ENCODE results near the gene SPDYE2B. TPM values are rescaled to one million over a fixed set of nuclear protein-coding genes. Genes with fewer than 3 reads are reported as not detected.
"Not testable (repeated sequence)": the region's sequence is repeated elsewhere in the genome, so short reads cannot be mapped to it uniquely, and the experiment has no call there.

Gene SPDYE2B
- not detected in 3 replicates for polyA plus RNA-seq
- not detected for polyA plus RNA-seq (2011; ENCODE audit: low read depth)
- polyA plus RNA-seq (2011; cell fraction: cytosol; rRNA removed): not detected in 2 replicates
- not detected in 2 replicates for polyA plus RNA-seq (2011; cell fraction: nucleus; rRNA removed)
- 0.28 and 0.90 TPM in 2 replicates for polyA plus RNA-seq (2012; ENCODE audit: low replicate concordance)
- not detected in 3 replicates for polyA minus RNA-seq
- not detected for polyA minus RNA-seq (2011; cell fraction: cytosol; rRNA and poly(A)+ RNA removed)
- polyA minus RNA-seq (2011; cell fraction: nucleus; rRNA and poly(A)+ RNA removed): not detected in 2 replicates

- H3K4me2 ChIP-seq (ENCODE audit: control insufficient read depth, extremely low read depth, insufficient read depth, low read depth, low read length); H2AFZ ChIP-seq (ENCODE audit: control insufficient read depth, low read length); H3K9me3 ChIP-seq (ENCODE audit: control insufficient read depth, low read depth, low read length); H3K27me3 ChIP-seq (ENCODE audit: control insufficient read depth, extremely low read depth, insufficient read depth, low read length); DNase-seq (ENCODE audit: low read depth, low spot score); H3K27ac ChIP-seq (ENCODE audit: control insufficient read depth, insufficient read depth, low read length); FAIRE-seq; H3K9me1 ChIP-seq (ENCODE audit: control insufficient read depth, extremely low read depth, insufficient read depth, low read length); H4K20me1 ChIP-seq (ENCODE audit: control insufficient read depth, extremely low read depth, insufficient read depth, low read length); dilution Hi-C loops (cut with MboI; ENCODE audit: extremely low pct_ligation_motif_present, low sequenced_read_pairs); H3K4me3 ChIP-seq (ENCODE audit: control insufficient read depth in 2 of 3, extremely low read depth in 1 of 3, insufficient read depth in 2 of 3, low read depth in 1 of 3, low read length in 3 of 3); H3K9ac ChIP-seq (ENCODE audit: control insufficient read depth, extremely low read depth, insufficient read depth, low read length); H3K4me1 ChIP-seq (ENCODE audit: control insufficient read depth, extremely low read depth, insufficient read depth, low read length); H3K79me2 ChIP-seq (ENCODE audit: control insufficient read depth, insufficient read depth, low read length); H3K36me3 ChIP-seq (ENCODE audit: control insufficient read depth in 2 of 2, extremely low read depth in 1 of 2, insufficient read depth in 2 of 2, low read length in 2 of 2): not testable (repeated sequence)
These were observed at the start of gene SPDYE2B for GRCh38 chr7:102649924-102650323. SPDYE2B (plus strand) TSS chr7:102650319; CDS start chr7:102652349, 2,030 bp downstream.

- H3K4me2 ChIP-seq (ENCODE audit: control insufficient read depth, extremely low read depth, insufficient read depth, low read depth, low read length); H3K79me2 ChIP-seq (ENCODE audit: control insufficient read depth, insufficient read depth, low read length); H2AFZ ChIP-seq (ENCODE audit: control insufficient read depth, low read length); H3K9me1 ChIP-seq (ENCODE audit: control insufficient read depth, extremely low read depth, insufficient read depth, low read length); H3K9ac ChIP-seq (ENCODE audit: control insufficient read depth, extremely low read depth, insufficient read depth, low read length); H3K27me3 ChIP-seq (ENCODE audit: control insufficient read depth, extremely low read depth, insufficient read depth, low read length); H3K4me1 ChIP-seq (ENCODE audit: control insufficient read depth, extremely low read depth, insufficient read depth, low read length); FAIRE-seq; H3K4me3 ChIP-seq (ENCODE audit: control insufficient read depth in 2 of 3, extremely low read depth in 1 of 3, insufficient read depth in 2 of 3, low read depth in 1 of 3, low read length in 3 of 3); H4K20me1 ChIP-seq (ENCODE audit: control insufficient read depth, extremely low read depth, insufficient read depth, low read length); DNase-seq (ENCODE audit: low read depth, low spot score); H3K36me3 ChIP-seq (ENCODE audit: control insufficient read depth in 2 of 2, extremely low read depth in 1 of 2, insufficient read depth in 2 of 2, low read length in 2 of 2); H3K9me3 ChIP-seq (ENCODE audit: control insufficient read depth, low read depth, low read length); dilution Hi-C loops (cut with MboI; ENCODE audit: extremely low pct_ligation_motif_present, low sequenced_read_pairs); H3K27ac ChIP-seq (ENCODE audit: control insufficient read depth, insufficient read depth, low read length): not testable (repeated sequence)
These were observed 47.8 kb upstream of the SPDYE2B start for GRCh38 chr7:102602317-102602716.

DNA sequence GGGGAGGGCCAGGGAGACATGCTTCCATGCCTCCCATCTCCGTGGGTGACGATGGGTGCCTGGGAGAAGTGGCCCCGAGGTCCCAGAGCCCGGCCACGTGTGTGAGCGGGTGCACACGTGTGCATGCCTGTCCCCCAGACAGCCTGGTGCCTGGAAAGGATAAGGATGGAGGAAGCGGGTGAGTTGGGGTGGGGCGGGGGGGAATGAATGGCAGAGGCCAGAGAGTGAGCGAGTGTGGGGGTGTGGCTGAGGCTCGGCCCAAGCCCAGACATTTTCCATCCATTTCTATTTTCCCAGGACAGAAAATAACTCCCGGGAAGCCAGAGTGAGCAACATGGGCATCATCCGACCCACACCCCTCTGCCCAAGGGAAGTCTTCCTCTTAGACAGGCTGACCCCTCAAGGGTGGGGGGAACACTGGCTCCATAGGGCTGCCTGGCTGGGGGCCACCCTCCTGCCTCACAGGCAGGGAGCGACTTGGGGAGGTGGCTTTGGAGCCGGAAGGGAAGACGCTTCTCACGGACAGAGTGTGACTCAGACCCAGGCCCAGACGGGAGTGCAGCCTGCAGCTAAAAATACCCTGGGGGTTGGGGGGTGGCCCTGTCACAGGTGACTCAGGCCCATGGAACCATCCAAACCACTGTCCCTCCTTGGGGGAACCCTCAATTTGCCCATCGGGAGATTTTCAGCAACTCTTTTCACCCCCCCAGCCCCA lies 45.5 kb upstream of the SPDYE2B start:
- H4K20me1 ChIP-seq (ENCODE audit: control insufficient read depth, extremely low read depth, insufficient read depth, low read length); DNase-seq (ENCODE audit: low read depth, low spot score); H3K27ac ChIP-seq (ENCODE audit: control insufficient read depth, insufficient read depth, low read length); dilution Hi-C loops (cut with MboI; ENCODE audit: extremely low pct_ligation_motif_present, low sequenced_read_pairs); H3K4me3 ChIP-seq (ENCODE audit: control insufficient read depth in 2 of 3, extremely low read depth in 1 of 3, insufficient read depth in 2 of 3, low read depth in 1 of 3, low read length in 3 of 3); H3K79me2 ChIP-seq (ENCODE audit: control insufficient read depth, insufficient read depth, low read length); H3K36me3 ChIP-seq (ENCODE audit: control insufficient read depth in 2 of 2, extremely low read depth in 1 of 2, insufficient read depth in 2 of 2, low read length in 2 of 2); H3K9me3 ChIP-seq (ENCODE audit: control insufficient read depth, low read depth, low read length); H3K9me1 ChIP-seq (ENCODE audit: control insufficient read depth, extremely low read depth, insufficient read depth, low read length); H3K9ac ChIP-seq (ENCODE audit: control insufficient read depth, extremely low read depth, insufficient read depth, low read length); H3K4me1 ChIP-seq (ENCODE audit: control insufficient read depth, extremely low read depth, insufficient read depth, low read length); H2AFZ ChIP-seq (ENCODE audit: control insufficient read depth, low read length); H3K27me3 ChIP-seq (ENCODE audit: control insufficient read depth, extremely low read depth, insufficient read depth, low read length); H3K4me2 ChIP-seq (ENCODE audit: control insufficient read depth, extremely low read depth, insufficient read depth, low read depth, low read length); FAIRE-seq: not testable (repeated sequence)

DNA sequence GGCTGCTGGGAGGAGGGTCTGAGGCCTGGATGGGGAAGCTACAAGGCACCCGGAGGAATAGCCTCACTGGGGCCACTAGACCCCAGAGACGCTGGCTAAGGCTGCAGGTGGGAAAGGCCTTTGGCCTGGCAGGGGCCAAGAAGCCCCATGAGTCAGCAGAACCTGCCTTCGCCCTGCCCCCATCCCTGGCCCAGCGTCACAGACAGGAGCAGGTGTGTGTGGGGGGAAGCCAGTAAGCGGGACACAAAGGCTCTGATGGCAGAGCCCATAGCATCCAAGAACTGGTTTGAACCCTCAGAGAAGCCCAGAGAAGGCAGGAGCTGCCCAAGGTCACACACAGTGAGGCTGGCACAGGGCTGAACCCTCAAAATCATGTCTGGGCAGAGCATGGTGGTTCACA lies 43.3 kb upstream of the SPDYE2B start:
- DNase-seq (ENCODE audit: low read depth, low spot score); H2AFZ ChIP-seq (ENCODE audit: control insufficient read depth, low read length); H3K9ac ChIP-seq (ENCODE audit: control insufficient read depth, extremely low read depth, insufficient read depth, low read length); H3K4me2 ChIP-seq (ENCODE audit: control insufficient read depth, extremely low read depth, insufficient read depth, low read depth, low read length); H3K4me3 ChIP-seq (ENCODE audit: control insufficient read depth in 2 of 3, extremely low read depth in 1 of 3, insufficient read depth in 2 of 3, low read depth in 1 of 3, low read length in 3 of 3); H3K9me3 ChIP-seq (ENCODE audit: control insufficient read depth, low read depth, low read length); H3K9me1 ChIP-seq (ENCODE audit: control insufficient read depth, extremely low read depth, insufficient read depth, low read length); H3K27ac ChIP-seq (ENCODE audit: control insufficient read depth, insufficient read depth, low read length); FAIRE-seq; H3K4me1 ChIP-seq (ENCODE audit: control insufficient read depth, extremely low read depth, insufficient read depth, low read length); dilution Hi-C loops (cut with MboI; ENCODE audit: extremely low pct_ligation_motif_present, low sequenced_read_pairs); H3K36me3 ChIP-seq (ENCODE audit: control insufficient read depth in 2 of 2, extremely low read depth in 1 of 2, insufficient read depth in 2 of 2, low read length in 2 of 2); H4K20me1 ChIP-seq (ENCODE audit: control insufficient read depth, extremely low read depth, insufficient read depth, low read length); H3K79me2 ChIP-seq (ENCODE audit: control insufficient read depth, insufficient read depth, low read length); H3K27me3 ChIP-seq (ENCODE audit: control insufficient read depth, extremely low read depth, insufficient read depth, low read length): not testable (repeated sequence)

DNA sequence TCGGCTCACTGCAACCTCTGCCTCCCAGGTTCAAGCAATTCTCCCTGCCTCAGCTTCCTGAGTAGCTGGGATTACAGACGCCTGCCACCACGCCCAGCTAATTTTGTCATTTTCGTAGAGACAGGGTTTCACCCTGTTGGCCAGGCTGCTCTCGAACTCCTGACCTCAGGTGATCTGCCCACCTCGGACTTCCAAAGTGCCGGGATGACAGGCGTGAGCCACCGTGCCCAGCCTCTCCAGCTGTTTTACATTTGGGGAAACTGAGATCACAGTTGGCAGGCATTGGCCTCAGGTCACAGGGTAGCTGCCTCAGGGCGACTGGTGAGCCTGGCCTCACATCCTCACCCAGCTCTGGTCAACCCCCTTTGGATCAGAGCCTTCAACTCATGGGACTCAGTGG lies 40.4 kb upstream of the SPDYE2B start:
- H3K4me2 ChIP-seq (ENCODE audit: control insufficient read depth, extremely low read depth, insufficient read depth, low read depth, low read length); H4K20me1 ChIP-seq (ENCODE audit: control insufficient read depth, extremely low read depth, insufficient read depth, low read length); H3K27ac ChIP-seq (ENCODE audit: control insufficient read depth, insufficient read depth, low read length); DNase-seq (ENCODE audit: low read depth, low spot score); H3K4me1 ChIP-seq (ENCODE audit: control insufficient read depth, extremely low read depth, insufficient read depth, low read length); H3K9me3 ChIP-seq (ENCODE audit: control insufficient read depth, low read depth, low read length); H3K4me3 ChIP-seq (ENCODE audit: control insufficient read depth in 2 of 3, extremely low read depth in 1 of 3, insufficient read depth in 2 of 3, low read depth in 1 of 3, low read length in 3 of 3); H3K27me3 ChIP-seq (ENCODE audit: control insufficient read depth, extremely low read depth, insufficient read depth, low read length); H2AFZ ChIP-seq (ENCODE audit: control insufficient read depth, low read length); H3K79me2 ChIP-seq (ENCODE audit: control insufficient read depth, insufficient read depth, low read length); dilution Hi-C loops (cut with MboI; ENCODE audit: extremely low pct_ligation_motif_present, low sequenced_read_pairs); H3K36me3 ChIP-seq (ENCODE audit: control insufficient read depth in 2 of 2, extremely low read depth in 1 of 2, insufficient read depth in 2 of 2, low read length in 2 of 2); H3K9me1 ChIP-seq (ENCODE audit: control insufficient read depth, extremely low read depth, insufficient read depth, low read length); H3K9ac ChIP-seq (ENCODE audit: control insufficient read depth, extremely low read depth, insufficient read depth, low read length); FAIRE-seq: not testable (repeated sequence)

Measured in keratinocyte (primary cell).